Stimulated activated CD8-positive, alpha-beta memory T cell treated with anti-CD3 and anti-CD28 coated beads, Interleukin-4, amount 100 ng/mL, for 1 hour (primary cell): Measurements from ENCODE around the gene ARHGDIG.

Source experiments
- DNase-seq, 2 donors: peaks; one replicate each; pipeline ENCODE4 v3.0.0-alpha.2; 2020; ENCODE audit warnings: low read depth in 2 of 2, low spot score in 1 of 2

ARHGDIG gene

DNA sequence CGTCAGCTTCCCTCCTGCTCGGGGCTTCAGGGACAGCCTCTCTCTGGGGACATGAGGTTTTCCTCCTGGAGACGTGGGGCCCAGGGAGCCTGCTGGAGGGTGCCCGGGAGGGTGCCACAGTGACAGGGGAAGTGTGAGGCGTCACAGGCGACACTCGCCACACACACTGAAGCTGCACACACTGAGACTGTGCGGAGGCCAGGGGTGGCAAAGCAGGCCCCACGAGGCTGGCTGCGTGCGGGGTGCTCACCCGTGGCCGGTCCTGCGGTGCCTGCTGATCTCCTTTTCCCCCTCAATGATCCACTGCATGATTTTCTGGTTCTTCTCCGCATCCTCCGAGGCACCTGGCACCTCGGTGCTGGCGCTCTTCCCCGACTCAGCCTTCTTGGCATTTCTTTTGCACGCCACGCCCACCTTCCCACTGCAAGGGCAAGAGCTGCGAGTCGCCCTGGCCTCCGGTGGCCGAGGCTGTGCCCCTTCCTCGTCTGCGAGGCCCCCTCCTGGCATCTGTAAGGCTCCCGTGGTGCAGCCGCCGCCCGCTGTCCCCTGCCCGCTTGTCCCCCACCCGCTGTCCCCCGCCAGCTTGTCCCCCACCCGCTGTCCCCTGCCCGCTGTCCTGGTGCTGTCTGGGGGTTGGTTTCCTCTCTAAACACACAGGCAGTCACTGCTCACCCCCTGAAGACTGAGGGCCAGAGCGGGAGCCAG, 16.6 kb downstream of the ARHGDIG start:
- DNase-seq: no peak

DNA sequence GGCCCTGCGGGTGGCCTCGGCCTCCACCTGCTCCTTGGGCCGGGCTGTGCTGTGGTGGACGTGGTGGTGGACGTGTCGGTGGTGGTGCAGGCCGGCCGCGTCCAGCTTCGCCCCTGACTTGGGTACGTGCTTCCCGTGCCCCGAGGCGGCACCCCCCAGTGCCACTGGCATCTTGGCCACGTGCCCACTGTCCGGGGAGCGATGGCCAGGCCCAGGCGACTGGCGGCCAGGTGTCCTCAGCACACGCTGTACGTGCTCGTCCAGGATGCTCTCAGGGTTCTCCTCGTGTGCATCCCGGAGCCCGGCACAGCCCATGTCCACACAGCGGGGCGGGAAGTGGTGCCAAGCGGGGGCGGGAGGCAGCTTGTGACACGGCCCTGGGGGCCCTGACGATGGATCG, 17.4 kb downstream of the ARHGDIG start:
- no peak for DNase-seq

DNA sequence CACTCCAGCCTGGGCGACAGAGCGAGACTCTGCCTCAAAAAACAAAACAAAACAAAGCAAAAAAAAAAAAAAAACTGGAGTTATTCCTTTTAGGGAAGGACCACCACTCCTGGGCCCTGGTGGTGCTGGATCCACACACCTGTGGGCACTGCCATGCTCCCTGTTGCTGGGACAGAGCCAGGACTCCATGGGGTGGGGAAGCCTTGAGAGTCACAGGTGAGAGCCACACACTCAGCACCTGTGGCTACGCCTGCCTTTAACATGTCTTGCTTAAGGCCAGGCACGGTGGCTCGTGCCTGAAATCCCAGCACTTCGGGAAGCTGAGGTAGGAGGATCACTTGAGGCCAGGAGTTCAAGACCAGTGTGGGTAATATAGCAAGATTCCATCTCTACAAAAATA, 20.8 kb downstream of the ARHGDIG start:
- no peak for DNase-seq

DNA sequence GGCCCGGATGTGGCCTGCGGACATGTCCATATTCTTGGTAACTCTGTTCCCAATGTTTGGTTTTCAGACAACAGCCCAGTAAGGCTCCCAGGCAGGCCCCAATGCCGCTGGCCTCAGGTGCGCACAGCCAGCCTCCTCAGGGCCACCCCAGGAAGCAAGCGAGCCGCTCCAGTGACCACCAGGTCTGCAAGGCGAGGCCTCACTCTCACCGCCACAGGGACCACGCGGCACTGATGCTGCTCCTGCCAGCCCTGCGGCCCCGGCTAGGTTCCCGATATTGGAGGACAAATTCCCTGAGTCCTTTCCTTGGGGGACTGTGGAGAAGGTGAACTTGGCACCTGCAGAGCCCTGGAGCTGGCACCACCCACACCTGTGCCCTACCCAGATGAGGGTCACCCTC, 21.6 kb downstream of the ARHGDIG start:
- no peak for DNase-seq

DNA sequence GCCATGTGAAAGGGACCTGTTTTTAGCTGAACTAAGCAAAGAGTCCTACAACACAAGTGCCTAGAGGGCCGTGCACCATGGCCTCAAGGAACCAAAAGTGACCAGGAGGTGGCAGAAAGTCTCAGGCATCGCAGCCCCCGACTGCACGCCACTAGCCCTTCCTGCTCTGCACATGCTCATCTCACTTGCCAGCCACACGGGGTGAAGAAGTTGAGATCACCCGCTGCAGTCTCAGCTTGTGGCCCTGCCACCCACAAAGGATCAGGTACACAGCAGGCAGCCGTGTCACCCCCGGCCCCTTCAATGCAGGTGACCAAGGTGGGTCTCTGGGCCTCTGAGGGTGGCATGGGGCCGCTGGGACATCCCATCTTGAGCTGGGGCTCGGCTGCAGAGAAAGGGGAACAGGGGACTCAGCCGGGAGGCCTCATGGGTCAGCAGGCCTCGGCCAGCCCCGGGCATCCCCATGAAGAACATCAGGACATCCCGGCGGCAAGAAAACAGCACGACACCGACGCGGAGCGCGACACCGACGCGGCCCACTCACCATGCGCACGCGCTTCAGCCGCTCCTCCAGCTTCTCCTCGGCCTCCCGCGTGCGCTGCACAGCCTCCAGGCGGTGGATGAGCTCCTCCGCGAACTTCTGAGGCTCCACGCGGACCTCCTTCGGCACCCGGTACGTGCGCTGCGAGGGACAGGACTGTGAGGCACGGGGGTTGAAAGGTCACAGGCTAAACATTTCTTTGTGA, 23.5 kb downstream of the ARHGDIG start:
- DNase-seq: no peak

DNA sequence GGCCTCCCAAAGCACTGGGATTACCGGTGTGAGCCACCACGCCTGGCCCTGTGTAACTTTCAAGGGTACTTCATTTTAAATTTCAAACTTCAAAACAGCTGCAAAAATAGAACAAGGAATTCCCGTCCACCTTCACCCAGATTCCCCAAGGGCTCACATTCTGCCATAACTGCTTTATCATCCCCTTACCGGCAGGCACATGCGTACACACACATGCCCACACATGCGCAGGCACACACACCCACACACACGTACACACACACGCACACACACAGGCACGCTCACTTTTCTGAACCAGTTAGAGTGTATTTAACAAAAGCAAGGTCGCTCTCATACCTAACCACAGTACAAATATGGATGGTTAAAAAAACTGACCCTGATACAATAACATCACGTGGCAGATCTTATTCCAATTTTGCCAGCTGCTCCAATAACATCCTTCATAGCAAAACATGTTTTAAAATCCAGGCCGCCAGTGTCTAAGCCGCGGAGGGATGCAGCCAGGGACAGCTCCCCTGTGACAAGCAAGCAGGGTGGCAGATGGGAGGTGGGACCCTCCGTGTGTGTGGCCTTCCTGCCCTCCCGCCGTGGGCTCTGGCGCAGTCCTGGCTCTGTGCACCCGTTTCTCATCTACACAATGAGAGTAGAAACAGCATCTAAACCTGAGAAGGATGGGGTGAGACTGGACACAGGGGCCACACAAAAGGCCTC, 25.7 kb downstream of the ARHGDIG start:
- no peak for DNase-seq

DNA sequence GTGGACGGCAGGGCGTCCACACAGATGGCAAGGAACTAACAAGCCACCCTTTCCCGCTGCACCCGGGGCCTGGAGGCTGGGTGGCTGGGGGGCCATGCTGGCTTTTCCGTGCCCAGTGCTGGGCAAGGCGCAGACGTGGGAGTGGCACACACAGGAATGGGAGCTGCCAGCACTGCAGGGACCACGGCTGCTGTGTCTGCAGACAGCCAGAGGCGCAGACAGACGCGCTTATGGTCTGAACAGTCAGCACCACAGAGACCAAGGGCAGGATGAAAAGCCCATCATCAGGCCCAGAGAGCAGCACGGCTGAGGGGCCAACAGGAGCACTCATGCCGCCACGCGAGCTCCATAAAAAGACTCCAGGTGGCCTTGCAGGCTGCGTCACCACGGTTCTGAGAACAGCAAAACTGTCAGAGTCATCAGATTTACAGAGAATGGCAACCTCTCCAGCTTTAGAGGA, 26.6 kb downstream of the ARHGDIG start:
- DNase-seq: no peak

DNA sequence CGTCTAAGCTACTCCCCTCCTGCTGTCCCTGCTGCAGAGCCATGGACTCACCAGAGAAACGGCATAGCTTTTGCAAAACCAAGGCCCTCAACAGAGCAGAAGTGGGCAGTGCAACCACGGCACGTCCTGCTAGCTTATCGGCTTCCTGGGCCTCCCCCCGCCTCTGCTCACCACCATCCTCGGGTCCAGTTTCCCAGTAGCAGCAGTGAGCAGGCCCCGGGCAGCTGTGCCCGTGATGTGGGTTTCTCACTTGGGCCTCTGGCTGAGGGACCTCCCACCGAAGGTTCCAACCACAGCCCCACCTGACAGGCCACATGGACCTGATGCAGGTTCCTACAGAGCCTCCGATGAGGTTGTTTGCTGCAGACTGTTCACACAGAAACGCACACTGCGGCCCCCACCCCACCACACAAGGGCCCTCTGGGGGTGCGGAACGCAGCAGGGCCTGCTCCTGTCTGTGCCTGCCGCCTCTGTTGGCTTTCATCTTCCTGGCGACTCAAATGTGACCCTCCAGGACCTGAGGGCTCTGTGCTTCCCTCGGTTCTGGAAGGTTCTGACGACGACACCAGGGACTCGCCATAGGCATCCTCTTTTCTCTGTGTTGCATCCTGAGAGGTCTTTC, 27.4 kb downstream of the ARHGDIG start:
- no peak for DNase-seq

DNA sequence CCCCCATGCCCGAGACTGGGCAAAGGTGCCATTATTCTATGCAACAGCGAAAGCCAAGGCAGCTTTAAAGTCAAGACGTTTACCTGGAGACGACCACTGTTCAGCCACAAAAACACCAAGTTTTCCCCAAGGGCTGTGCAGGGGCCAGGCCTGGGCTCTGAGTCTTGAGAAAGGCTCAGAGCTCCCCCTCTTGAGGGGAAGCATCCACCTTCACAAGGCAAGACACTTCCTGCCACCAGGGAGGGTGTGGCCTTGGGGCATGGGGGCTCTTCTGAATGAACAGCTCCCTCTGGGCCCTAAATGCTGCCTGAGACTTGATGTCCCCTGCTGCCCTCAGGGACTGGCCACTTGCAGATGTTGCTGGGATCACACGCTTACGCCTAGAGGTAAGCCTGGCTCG, 29.1 kb downstream of the ARHGDIG start:
- no peak for DNase-seq

DNA sequence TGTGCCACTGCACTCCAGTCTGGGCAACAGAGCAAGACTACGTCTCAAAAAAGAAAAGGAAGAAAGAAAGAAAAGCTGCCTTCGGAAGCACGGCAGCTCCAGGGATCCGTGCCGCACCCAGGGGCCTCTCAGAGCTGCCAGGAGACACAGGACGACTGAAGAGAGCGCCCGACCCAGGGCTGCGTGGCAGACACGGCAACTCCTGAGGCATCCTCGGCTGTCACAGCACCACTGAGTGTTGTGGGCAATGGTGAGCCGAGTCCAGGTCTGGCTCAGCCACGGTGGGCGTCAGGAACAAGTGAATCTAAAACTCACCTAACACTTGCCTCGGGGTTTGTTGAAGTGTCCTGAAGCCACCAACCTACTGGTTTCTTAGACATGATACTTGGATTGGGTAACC, 31.3 kb downstream of the ARHGDIG start:
- DNase-seq: no peak

DNA sequence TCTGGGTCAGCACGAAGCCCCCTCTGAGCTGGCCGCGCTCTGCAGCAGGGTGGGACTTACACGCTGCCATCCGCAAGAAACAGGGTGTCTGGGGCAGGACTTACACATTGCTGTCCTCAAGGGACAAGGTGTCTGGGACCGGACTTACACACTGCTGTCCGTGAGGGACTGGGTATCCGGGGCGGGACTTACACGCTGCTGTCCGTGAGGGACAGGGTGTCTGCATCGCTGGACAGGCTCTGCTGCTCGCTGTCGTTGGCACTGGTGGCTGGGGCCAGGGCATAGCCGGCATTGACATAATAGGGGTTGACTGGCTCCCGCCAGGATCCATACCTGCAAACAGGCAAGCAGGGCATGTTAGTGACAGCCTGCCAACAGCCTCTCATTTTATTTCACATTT, 34.0 kb downstream of the ARHGDIG start:
- DNase-seq: no peak

DNA sequence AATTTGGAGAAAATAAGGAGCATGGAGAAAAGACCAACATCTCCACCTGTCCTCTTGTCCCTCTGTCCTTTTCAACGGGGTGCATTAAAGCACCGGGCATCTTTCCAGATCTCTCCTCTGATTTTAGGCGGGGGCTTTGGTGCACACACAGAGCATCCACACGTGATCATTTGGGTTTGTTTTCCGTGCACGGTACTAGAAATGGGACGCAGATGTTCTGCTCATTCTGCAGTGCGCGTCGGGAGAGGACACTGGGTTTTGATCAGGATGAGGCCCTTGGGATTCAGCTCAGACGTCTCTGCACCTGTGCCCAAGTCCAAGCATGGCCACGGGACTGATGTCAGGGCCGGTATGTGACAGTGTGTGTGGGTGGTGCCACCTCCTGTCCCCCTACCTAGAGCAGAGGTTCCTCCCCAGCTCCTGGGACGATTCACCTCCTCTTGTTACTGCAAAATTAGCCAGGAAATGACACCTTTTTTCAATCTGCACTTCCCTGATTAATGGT, 34.5 kb downstream of the ARHGDIG start:
- DNase-seq: no peak

DNA sequence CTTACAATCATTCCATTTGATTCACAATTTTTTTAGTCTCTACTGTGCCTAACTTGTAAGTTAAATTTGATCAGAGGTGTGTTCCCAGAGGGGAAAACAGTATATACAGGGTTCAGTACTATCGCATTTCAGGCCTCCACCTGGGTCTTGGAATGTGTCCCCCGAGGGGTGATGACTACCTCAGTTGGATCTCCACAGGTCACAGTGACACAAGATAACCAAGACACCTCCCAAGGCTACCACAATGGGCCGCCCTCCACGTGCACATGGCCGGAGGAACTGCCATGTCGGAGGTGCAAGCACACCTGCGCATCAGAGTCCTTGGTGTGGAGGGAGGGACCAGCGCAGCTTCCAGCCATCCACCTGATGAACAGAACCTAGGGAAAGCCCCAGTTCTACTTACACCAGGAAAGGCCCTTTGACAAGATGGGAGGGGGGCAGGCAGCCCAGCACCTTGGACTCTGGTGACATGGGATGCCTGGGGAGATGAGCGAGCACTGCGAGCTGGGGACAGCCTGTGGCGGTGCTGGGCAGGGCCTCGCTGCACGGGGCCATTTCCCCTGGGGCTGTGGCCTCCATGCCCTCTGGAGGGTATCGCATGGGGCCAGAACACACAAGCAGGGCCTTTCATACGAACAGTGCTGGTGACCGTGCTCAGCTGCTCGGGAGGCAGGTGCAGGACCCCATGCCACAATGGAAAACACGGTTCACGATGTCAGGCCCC, 36.5 kb downstream of the ARHGDIG start:
- DNase-seq: no peak

DNA sequence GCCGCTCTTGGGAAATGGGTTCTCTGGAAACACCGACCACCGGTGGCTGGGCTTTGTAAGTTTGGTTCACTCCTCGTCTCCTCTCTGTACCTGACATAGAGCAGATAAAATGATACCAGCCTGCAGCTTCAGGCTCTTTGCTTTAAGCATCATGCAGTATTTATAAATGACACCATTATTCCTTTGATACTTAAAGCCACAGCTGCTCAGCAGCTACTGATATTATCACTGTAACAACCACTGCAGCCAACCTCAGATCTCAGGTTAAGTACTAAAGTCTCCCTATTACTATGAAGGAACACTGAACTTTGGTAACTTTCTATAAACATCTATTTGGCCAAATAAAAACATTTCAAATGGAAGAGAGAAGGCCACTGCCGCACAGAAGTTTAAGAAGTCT, 37.2 kb downstream of the ARHGDIG start:
- no peak for DNase-seq

DNA sequence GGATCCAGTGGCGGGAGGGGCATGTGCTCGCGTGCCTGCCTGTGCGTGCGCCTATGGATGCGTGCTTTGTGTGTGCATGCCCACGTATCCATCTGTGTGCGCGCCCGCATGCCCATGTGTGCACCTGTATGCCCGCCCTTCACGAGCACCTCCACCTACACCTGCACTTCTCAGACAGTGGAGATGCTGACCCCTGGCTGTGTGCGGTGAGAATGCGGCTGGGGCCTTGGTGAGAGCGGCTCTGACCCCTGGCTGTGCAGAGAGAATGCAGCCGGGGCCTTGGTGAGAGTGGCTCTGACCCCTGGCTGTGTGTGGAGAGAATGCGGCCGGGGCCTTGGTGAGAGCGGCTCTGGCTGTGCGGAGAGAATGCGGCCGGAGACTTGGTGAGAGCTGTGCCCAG, 38.2 kb downstream of the ARHGDIG start:
- DNase-seq: no peak

DNA sequence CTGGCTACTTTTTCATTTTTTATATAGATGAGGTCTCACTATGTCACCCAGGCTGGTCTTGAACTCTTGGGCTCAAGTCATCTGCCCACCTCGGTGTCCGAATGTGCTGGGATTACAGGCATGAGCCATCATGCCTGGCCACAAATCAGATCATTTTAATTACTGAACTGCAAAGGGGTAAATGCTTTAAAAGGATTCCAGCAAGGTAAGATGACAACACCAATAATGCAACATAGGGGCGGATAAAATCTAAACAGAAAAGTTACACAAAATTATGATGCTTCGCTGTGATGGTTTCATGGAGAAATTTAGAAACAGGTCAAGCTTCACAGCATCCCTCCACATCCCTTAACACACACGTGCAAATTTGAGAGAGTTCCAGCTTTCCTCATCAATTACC, 39.8 kb downstream of the ARHGDIG start:
- DNase-seq: no peak

DNA sequence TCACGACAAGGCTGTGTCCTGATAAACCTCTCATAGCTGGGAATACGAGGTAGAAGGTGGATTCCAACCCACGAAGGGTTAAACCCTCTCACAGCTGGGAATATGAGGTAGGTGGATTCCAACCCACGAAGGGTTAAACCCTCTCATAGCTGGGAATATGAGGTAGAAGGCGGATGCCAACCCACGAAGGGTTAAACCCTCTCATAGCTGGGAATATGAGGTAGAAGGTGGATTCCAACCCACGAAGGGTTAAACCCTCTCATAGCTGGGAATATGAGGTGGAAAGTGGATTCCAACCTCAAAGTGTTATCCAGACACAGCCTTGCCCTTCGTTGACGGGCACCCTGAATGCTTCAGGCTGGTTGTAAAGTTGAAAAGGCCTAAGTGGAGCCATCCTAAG, 41.1 kb downstream of the ARHGDIG start:
- DNase-seq: no peak

DNA sequence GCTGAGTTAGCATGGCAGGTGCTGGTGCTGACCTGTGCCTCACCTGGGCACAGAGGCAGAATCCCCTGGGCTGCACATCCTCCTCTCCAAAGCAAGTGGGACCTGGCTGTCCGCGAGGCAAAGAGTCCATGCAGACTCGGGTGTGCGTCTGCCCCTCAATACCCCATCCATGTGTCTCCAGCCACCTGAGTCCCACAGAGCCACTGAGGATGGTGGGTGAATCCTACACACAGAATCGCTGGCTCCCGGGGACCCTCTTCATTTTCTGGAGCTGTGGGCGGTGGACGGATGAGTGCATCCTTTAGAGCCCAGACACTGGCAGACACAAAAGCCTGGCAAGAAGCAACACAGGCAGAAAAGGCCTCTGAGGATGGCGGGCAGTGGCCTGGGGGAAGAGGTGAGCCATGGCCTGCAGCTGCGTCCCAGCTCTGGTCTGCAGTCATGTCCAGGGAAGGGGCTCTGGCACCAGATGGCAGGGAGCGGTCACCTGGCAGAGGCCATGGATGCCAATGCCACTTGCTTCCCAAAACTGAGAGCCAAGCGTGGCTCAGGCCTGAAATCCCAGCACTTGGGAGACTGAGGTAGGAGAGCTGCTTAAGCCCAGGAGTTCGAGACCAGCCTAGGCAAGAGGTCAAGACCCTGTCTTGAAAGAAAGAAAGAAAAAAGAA, 42.2 kb downstream of the ARHGDIG start:
- no peak for DNase-seq

DNA sequence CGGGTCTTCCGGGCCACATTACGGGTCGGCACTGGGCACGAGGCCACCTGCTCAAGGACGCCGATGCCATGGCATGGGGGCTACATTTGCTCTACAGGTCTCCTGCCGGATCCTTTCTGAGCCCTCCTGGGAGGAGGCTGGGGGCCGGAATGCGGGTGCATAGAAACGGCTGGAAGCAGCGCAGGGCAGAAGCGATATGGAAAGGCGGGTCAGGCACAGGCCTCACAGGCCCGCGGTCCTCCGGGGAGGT, 43.7 kb downstream of the ARHGDIG start:
- no peak for DNase-seq

DNA sequence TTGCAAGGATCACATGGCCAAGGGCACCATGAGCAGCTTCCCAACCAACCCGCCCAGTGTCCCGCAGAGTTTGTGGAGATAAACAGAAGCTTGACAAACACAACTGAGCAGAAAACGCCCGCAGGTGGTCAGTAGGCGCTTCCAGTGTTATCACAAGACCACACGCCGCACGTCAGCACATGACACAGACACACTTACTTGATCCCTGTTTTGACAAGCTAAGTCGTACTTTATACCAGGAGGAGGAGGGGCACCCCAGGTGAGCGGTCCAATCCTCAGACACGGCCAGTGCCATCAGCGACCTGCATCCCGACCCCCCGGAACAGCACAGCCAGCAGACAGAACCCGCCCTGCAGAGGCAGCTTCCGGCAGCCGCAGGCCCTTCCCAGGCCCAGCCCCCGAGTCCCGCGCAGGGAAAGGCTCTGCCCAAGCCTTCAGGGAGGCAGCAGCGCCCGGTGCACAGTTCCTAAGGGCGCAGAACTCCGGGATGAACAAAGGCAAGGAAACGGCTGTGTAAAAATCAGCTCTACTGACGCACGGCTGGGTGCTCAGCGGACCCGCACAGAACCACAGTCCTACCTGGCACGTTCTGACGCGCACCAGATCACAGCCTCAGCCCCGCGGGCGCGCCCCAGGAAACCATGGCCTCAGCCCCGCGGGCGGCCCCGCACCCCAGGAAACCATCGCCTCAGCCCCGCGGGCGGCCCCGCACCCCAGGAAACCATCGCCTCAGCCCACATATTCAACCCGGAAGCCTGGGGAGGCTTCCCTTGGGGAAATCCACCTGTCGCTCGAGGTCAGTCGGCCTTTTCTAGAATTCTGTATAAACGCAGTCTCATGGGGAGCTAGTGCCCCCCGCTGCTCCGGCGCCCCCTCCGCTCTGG, 44.3 kb downstream of the ARHGDIG start:
- peak; percentile 28 to 40 for DNase-seq
